Neural crest cell (in vitro differentiated cells): ENCODE results near the gene GIMAP2. TPM values are rescaled to one million over a fixed set of nuclear protein-coding genes. Genes with fewer than 3 reads are reported as not detected.
"Not testable (repeated sequence)": the region's sequence is repeated elsewhere in the genome, so short reads cannot be mapped to it uniquely, and the experiment has no call there.

Experiments
- DNase-seq: peaks from one replicate; pipeline ENCODE4 v3.0.0; 2021; ENCODE audit warnings: low read depth, mixed read lengths, low spot score
- H3K27ac Mint-ChIP-seq: one replicate; pipeline ENCODE4 v1.8.0; 2021; ENCODE audit warnings: mild to moderate bottlenecking, mixed read lengths; ENCODE audit not compliant: unreplicated experiment
- H3K27me3 Mint-ChIP-seq: 2 replicates; pipeline ENCODE4 v1.8.0; 2021; ENCODE audit warnings: low read depth, mild to moderate bottlenecking, mixed read lengths
- H3K36me3 Mint-ChIP-seq: 2 replicates; pipeline ENCODE4 v1.8.0; 2021; ENCODE audit warnings: low read depth, mild to moderate bottlenecking, mixed read lengths
- H3K4me1 Mint-ChIP-seq: 2 replicates; pipeline ENCODE4 v1.8.0; 2021; ENCODE audit warnings: mixed read lengths
- H3K4me3 Mint-ChIP-seq: one replicate; pipeline ENCODE4 v1.8.0; 2021; ENCODE audit warnings: mild to moderate bottlenecking, mixed read lengths
- H3K9me3 Mint-ChIP-seq: 2 replicates; pipeline ENCODE4 v1.8.0; 2021; ENCODE audit warnings: mixed read lengths
- total RNA-seq: library from RNA; stranded (reverse); gene quantifications from 2 replicates; pipeline ENCODE4 v1.2.1, GENCODE V29; 2021
- TF ChIP-seq, protein P1 (sequence below): fragments of 200-600 bp; sonication (generic); conservative IDR thresholded peaks from 2 replicates; pipeline ENCODE4 v1.5.0; 2021; ENCODE audit warnings: antibody characterized with exemption, mild to moderate bottlenecking

The GIMAP2 gene
- total RNA-seq, 1 donor from 2014 or later, result not detected

DNA sequence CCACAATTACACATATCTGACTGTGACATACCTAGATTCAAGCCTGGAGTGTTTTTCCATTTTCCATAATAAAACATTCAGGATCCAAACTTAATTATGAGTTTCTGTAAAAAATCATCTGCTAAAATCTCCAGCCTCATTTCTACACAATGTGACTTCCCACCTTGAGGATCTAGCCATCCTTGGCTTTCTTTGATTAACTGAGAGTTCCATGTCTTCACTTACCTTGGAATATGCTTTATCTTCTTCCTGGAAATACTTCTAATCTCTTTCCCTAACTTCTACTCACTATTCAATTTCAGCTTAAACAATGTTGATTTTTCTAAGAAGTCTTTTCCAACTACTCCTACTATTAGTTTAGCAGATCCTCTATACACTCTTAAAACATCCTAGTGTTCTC lies 16.5 kb upstream of the GIMAP2 start:
- H3K36me3 Mint-ChIP-seq, result no peaks in the 10 kb centered on the region
- TF ChIP-seq, protein P1, sequence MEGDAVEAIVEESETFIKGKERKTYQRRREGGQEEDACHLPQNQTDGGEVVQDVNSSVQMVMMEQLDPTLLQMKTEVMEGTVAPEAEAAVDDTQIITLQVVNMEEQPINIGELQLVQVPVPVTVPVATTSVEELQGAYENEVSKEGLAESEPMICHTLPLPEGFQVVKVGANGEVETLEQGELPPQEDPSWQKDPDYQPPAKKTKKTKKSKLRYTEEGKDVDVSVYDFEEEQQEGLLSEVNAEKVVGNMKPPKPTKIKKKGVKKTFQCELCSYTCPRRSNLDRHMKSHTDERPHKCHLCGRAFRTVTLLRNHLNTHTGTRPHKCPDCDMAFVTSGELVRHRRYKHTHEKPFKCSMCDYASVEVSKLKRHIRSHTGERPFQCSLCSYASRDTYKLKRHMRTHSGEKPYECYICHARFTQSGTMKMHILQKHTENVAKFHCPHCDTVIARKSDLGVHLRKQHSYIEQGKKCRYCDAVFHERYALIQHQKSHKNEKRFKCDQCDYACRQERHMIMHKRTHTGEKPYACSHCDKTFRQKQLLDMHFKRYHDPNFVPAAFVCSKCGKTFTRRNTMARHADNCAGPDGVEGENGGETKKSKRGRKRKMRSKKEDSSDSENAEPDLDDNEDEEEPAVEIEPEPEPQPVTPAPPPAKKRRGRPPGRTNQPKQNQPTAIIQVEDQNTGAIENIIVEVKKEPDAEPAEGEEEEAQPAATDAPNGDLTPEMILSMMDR, result no peak
- H3K4me1 Mint-ChIP-seq, result no peaks in the 10 kb centered on the region
- no peak for DNase-seq
- peaks cover 7% of the 10 kb centered on the region for H3K9me3 Mint-ChIP-seq
- H3K27me3 Mint-ChIP-seq, result peaks cover 29% of the 10 kb centered on the region
- no peak overlapping the region for H3K27ac Mint-ChIP-seq
- no peak overlapping the region for H3K4me3 Mint-ChIP-seq

DNA sequence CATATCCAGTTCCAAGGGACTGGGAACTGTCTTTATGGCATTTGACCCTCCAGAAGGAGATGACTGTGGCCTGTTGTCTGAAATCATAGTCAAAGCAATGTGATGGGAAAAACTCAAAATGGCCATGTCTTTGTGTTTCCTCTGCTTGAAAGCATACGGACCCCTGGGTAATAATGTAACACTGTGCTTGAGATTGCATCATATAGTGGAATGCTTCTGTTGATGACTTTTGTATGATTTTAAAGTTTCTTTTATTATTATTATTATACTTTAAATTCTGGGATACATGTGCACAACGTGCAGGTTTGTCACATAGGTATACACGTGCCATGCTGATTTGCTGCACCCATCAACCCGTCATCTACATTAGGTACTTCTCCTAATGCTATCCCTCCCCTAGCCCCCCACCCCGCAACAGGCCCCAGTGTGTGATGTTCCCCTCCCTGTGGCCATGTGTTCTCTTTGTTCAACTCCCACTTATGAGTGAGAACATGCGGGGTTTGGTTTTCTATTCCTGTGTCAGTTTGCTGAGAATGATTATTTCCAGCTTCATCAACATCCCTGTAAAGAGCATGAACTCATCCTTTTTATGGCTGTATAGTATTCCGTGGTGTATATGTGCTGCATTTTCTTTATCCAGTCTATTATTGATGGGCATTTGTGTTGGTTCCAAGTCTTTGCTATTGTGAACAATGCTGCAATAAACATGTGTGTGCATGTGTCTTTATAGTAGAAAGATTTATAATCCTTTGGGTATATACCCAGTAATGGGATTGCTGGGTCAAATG lies 13.5 kb upstream of the GIMAP2 start:
- not testable (repeated sequence) for H3K36me3 Mint-ChIP-seq, H3K27ac Mint-ChIP-seq

DNA sequence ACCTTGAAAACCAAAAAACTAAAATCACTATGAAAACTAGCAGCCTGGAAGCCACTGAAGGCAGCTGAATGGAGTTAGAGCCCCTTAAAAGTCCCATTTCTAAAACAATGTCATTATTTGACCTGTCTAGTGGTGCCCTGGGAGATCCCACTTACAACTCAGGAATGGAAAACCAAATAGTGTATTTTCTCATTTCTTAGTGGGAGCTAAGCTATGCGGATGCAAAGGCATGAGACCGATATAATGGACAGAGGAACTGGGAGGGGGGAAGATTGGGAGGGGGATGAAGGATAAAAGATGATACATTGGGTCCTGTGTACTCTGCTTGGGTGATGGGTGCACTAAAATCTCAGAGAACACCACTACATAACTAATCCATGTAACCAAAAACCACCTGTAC lies 9.8 kb upstream of the GIMAP2 start:
- Mint-ChIP-seq H3K9me3 (peaks cover 3% of the 10 kb centered on the region), H3K27ac (no peak overlapping the region), H3K27me3 (peaks cover 41% of the 10 kb centered on the region), H3K36me3 (no peaks in the 10 kb centered on the region), H3K4me3 (no peak overlapping the region), H3K4me1 (no peaks in the 10 kb centered on the region)
- no peak for DNase-seq
- TF ChIP-seq, protein P1, result no peak

More for the DNA sequence above, 13.5 kb upstream of the GIMAP2 start:
- peaks cover 37% of the 10 kb centered on the region for H3K27me3 Mint-ChIP-seq
- not testable (repeated sequence) for H3K9me3 Mint-ChIP-seq, H3K4me1 Mint-ChIP-seq, H3K4me3 Mint-ChIP-seq, DNase-seq

DNA sequence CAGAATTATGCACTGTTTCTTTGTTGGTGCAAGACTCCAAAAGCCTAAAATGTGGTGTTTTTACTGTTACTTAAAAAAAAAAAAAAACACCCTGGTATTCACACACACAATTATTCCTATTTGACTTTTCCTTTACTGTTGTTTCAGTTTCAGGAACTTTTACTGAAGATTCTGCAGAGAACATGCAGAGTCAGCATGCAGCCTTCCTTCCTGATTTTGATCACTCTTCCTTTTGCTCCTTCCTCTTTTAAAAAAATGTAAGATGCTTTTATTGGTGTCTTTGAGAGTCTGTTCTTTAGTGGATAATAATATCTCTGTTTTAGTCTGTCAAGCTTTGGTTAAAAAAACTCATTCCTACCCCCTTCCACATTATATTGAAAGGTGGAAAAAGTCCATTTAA lies 9.2 kb upstream of the GIMAP2 start:
- not testable (repeated sequence) for H3K9me3 Mint-ChIP-seq, H3K4me3 Mint-ChIP-seq, DNase-seq, H3K4me1 Mint-ChIP-seq, H3K36me3 Mint-ChIP-seq, H3K27ac Mint-ChIP-seq
- H3K27me3 Mint-ChIP-seq, result peaks cover 41% of the 10 kb centered on the region

DNA sequence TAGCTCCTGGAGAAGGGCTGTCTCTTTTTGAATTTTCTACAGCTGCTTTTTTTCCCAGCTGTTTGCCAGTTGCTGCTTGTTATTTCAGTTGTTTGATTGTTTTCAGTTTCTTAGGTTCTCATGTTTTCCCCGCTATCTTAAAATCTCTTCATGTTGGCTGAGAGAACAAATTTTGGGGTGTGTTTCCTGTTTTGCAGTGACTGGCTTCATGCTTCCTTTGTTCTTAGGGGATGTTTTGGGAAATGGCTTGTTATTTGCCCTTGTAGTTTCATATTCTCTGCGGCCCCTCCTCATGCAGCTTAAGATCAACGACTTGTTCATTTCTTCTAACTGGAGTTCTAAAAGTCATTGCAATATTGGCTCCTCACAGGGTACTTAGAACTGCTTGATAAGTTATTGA lies 8.7 kb upstream of the GIMAP2 start:
- not testable (repeated sequence) for H3K27ac Mint-ChIP-seq, H3K9me3 Mint-ChIP-seq, H3K4me1 Mint-ChIP-seq, H3K4me3 Mint-ChIP-seq, H3K36me3 Mint-ChIP-seq, DNase-seq
- H3K27me3 Mint-ChIP-seq, result peaks cover 39% of the 10 kb centered on the region

DNA sequence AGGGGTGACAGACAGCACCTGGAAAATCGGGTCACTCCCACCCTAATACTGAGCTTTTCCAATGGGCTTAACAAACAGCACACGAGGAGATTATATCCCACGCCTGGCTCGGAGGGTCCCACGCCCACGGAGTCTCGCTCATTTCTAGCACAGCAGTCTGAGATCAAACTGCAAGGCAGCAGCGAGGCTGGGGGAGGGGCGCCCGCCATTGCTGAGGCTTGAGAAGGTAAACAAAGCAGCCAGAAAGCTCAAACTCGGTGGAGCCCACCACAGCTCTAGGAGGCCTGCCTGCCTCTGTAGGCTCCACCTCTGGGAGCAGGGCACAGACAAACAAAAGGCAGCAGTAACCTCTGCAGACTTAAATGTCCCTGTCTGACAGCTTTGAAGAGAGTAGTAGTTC lies 6.9 kb upstream of the GIMAP2 start:
- not testable (repeated sequence) for H3K9me3 Mint-ChIP-seq, H3K4me1 Mint-ChIP-seq, DNase-seq, H3K36me3 Mint-ChIP-seq, H3K4me3 Mint-ChIP-seq, H3K27ac Mint-ChIP-seq
- peaks cover 49% of the 10 kb centered on the region for H3K27me3 Mint-ChIP-seq

DNA sequence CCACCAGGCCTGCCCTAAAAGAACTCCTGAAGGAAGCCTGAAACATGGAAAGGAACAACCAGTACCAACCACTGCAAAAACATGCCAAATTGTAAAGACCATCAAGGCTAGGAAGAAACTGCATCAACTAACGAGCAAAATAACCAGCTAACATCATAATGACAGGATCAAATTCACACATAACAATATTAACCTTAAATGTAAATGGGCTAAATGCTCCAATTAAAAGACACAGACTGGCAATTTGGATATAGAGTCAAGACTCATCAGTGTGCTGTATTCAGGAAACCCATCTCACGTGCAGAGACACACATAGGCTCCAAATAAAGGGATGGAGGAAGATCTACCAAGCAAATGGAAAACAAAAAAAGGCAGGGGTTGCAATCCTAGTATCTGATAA lies 5.1 kb upstream of the GIMAP2 start:
- H3K9me3 Mint-ChIP-seq, H3K4me1 Mint-ChIP-seq, DNase-seq, H3K36me3 Mint-ChIP-seq, H3K4me3 Mint-ChIP-seq, H3K27ac Mint-ChIP-seq: not testable (repeated sequence)
- H3K27me3 Mint-ChIP-seq, result peaks cover 56% of the 10 kb centered on the region

DNA sequence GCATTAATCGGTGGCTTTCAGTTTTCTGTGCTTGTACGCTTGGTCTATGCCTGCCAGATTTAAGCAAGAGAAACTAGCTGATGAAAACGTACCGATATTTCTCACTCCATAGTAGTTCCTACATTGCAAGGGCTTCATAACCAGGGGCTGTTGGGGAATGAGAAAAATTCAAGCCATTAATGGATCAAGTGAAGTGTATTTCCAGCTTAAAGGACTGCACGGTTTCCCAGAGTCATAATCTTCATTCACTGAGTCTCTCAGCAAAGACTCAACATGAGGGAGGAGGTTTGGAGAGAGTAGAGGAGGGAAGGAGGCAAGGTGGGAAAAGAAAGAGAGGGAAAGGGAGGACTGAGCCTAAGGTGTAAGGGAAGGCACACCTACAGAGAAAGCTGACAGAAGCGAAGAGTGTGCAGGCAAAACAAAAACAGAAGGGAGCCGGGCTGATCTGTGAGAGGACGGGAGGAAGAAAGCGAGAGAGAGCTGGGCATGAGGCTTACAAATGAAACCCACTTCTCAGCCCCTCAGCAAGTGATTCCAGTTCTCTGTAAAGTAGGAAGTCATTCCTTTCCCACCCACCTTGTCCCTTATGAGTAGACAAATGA lies 625 bp downstream of the GIMAP2 start:
- TF ChIP-seq, protein P1, result no peak

More for the DNA sequence above, 625 bp downstream of the GIMAP2 start:
- Mint-ChIP-seq H3K4me1 (no peaks in the 10 kb centered on the region), H3K4me3 (no peak overlapping the region), H3K36me3 (no peaks in the 10 kb centered on the region), H3K27ac (no peak overlapping the region), H3K27me3 (peaks cover 60% of the 10 kb centered on the region), H3K9me3 (peaks cover 5% of the 10 kb centered on the region)
- no peak for DNase-seq
